ENCODE measurements around the gene TGFBI.
"Not testable (repeated sequence)": the region's sequence is repeated elsewhere in the genome, so short reads cannot be mapped to it uniquely, and the experiment has no call there.

The TGFBI gene

GRCh38 chr5:136027311-136027710 is 1.5 kb upstream of the TGFBI start:
- no peak for DNase-seq

DNA sequence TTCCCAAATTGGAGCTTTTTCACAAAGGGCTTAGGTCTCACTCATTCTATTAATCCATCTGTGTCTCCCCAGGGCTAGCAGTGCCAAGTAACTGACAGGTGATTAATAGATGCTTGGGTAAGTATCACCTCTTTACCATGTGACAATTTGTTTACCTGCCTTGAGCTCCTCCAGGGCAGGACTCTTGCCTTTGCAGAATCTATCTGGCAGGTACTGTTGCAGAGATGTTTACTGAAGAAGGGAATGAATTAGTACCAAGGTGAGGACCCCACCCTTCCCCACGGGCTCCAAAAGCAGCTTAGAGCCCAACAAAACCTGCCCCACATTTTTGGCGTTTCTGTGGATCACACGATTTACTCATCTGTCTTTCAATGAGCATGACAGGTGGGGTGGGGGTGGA is 698 bp upstream of the TGFBI start:
- no peak for DNase-seq

- no peak for DNase-seq
Observed at GRCh38 chr5:136030252-136030651, 1.5 kb downstream of the TGFBI start.

DNA sequence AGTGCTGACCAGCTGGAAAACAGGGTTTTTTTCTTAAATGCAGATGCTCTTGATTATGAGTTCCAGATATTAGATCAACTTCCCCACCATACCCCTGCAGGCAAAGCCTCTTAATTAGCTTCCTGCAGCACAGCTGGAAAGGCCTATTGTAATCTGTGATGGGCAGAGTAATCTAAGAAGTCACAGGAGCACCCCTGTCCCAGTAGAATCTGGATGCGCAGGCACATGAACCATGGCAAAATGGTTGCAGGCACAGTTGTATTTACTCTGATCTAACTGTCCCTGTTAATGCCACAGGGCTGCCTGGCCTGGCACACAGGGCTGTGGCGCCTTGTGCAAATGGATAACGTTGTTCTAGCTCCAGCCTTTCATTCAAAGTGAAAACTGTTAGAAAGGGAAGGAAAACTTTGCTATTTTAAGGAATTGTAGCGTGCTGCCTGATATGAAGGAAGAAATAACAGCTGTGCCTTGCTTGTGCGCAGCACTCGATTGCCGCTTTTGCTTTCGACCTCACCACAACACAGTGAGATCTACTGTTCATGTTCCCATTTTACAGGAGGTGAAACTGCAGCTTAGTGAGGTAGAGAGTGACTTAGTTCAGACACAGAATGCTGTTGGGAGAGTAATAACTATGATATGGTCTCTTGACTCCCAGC is 2.3 kb downstream of the TGFBI start:
- no peak for DNase-seq

DNA sequence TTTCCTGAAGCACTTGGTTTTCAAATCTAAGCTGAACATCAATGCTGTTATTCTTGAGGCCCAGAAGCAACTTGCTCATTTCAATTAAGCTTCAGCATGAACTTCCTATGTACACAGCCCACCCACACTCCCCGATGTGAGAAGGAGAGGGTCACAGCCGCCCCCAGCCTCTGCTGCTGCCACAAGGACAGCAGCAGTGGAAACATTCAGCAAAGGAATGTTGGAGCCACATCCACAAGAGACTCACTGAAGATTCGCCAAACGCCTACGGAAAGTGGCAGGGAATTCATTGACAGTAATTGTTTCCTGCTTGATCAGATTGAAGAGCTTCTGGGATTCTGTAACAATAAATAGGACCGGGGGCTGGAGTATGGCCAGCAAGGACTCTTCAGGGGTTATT is 2.9 kb downstream of the TGFBI start:
- no peak for DNase-seq

GRCh38 chr5:136032564-136032963 is 3.8 kb downstream of the TGFBI start:
- DNase-seq, result no peak

DNA sequence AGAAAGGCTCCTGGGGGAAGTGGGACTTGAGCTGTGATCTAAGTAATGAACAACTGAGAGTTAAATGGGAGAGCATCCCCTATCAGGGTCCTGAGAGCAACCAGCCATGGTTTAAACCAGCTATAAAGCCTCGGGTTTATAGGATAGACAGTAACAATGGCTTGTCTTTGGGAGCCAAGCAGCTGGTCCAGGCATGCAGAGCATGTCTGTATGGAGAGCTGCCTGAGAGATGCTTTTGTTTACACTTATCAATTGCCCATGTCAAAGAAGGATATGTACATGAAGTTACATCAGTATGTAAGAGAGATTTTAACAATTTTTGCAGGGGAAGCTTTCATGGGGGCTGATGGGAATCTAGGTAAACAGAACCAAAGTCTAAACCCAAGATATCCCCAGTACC is 4.4 kb downstream of the TGFBI start:
- DNase-seq, result no peak

DNA sequence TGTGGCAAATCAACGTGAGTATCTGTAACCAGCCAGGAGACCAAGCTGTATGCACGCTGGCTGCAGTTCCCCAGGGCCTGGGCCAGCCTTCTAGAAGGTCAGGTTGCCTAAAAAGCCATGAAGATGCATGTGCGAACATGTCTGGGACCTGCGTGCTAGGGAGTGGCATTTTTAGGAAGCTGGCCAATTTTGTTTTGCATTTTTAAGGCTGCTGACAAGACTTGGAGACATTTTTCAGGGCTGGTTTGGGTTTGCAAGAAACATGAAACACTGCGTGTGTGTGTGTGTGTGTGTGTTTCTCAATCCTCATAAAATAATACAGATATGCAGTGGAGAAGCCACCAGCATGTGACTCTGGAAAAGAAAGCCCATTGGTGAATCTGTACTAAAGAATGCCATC is 5.1 kb downstream of the TGFBI start:
- DNase-seq, result no peak

DNA sequence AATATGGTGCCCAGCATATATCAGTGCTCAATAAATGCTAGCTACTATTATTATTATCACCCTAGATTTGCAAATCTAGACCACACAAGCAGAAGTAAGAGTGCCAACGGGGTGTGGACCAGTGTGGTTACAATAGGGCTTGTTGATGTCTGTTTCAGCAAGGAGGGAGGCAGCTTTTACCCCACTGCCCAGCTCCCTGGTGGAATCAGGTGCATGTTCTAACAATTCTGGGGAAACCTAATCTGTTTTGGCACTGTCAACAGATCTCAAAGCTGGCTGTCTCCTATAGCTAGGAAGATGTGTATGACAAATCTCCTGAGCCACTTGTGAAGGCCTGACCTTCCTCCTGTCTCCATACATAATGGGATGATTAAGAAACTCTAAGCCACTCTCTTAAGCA is 5.7 kb downstream of the TGFBI start:
- DNase-seq, result no peak

- DNase-seq, result no peak
Observed at GRCh38 chr5:136034984-136035383, 6.2 kb downstream of the TGFBI start.

DNA sequence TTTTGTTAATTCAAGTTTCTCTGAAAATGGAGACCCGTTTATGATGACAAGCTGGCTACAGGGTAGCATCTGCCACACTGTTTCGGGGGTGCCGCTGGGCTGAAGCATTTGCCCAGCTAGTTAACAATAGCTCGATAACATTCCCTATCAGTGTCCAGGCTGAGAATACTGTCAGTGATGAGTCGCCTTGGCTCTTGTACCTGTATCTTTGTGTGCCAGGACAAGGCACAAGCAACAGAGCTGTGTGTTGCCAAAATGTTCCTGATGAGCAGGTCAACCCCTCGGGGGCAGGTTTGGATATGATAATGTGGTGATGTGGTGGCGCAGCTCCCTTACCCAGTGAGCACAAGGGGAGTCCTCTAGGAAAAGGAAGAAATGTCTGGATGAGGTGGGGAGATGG is 7.0 kb downstream of the TGFBI start:
- DNase-seq, result no peak

DNA sequence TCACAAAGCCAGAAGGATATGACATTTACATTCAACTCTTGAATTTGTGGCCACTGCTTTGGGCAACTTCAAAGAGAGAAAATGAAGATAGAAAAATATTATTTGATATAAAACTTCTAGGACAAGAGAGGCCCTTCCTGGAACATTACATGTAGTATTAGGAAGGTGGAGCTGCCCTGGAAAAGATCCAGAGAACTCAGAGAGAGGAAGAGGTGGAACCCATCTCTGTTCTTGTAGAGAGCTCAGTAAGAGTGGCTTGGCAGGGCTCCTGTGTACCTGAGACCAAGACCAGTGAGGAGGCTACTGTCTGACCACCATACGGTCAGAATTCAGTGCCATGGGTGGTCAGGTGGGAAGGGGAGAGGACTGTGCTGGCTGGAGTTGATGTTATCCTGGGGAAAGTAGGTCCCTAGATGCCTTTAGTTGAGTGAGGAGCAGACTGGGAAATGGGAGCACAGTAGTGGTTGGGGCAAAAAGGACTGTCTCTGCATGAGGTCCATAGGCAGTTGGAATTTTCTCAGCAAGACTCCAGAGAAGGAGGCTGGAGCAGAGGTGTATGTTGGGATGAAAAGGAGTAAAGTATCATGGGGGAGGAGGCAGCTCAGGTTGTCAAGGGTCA is 7.6 kb downstream of the TGFBI start:
- no peak for DNase-seq

DNA sequence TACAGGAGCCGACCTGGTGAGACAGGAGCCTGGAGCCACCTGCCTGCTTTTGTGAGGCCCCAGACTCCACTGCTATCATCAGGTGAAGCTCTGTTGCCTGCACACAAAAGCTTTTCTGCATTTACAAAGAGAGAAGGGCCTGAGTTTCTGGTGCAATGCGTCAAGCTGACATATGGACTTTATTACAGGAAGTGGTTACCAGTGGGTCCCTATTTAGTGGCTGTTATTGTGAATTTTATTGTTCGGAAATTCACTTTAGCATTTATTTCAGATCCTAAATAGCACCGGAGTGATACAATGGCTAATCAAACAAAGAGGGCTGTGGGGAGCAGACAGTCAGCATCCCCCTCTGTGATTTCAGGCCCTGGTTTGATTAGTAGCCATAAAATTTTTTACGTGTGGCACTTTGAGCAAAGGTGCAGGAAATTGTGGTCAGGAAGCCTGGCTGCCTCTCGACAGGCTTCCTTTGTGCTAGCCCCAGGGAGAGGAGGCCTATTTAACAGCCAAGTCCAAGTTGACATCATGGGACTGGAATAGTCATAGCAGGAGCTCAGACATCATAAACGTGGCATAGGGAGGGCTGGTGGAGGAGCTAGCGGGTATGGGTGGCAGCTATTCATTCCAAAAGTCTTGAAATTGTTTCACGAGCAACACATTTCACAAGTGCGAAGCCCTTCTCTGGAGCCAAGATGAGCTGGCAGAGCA is 8.4 kb downstream of the TGFBI start:
- no peak for DNase-seq

DNA sequence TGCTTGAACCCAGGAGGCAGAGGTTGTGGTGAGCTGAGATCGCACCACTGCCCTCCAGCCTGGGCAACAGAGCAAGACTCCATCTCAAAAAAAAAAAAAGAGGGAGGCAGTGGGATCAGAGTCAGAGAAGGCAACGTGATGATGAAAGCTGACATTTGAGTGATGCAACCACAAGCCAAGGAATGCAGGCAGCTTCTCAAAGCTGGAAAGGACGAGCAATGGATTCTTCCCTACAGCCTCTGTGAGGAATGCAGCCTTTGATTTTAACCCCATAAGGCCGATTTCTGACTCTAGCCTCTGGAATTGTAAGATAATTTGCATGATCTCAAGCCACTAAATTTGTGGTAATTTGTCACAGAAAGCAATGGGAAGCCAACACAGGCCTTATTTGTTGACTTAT is 9.8 kb downstream of the TGFBI start:
- DNase-seq, result no peak

DNA sequence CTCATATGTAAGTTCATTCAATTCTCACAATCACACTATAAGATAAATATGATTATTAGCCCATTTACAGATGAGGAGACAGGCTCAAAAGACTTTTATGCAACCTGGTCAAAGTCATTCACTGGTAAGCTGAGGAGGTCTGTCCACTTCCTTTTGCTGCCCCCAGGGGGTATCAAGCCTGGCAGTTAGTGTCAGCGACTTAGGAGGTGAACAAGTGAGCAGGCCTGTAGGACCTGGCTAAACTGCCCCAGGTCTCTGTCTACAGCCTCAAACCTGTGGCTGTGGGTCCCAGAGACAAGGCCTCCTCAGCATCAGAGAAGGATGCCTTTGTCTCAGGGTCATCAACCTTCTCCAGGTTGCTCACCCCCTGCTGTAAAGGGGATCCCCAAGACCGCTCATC is 10.4 kb downstream of the TGFBI start:
- no peak for DNase-seq

- no peak for DNase-seq
Observed at GRCh38 chr5:136040746-136041415, 12.1 kb downstream of the TGFBI start.

DNA sequence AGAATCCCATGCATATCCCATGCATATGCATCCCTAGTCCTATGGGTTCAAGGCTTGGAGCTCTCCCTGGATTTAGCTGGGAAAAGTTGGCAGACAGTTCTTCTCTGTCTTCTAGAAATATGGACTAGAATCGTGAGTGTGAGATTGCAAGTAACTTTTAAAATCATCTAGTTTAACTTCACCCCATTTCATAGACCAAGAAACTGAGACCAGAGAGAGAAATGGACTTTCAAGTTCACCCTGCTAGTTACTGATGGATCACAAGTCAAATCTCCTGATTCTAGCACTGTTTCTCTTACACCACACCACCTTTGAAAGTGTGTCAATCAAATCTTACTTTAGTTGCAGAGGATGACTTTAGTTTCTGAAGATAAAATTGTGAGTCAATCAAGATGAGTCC is 13.4 kb downstream of the TGFBI start:
- no peak for DNase-seq

DNA sequence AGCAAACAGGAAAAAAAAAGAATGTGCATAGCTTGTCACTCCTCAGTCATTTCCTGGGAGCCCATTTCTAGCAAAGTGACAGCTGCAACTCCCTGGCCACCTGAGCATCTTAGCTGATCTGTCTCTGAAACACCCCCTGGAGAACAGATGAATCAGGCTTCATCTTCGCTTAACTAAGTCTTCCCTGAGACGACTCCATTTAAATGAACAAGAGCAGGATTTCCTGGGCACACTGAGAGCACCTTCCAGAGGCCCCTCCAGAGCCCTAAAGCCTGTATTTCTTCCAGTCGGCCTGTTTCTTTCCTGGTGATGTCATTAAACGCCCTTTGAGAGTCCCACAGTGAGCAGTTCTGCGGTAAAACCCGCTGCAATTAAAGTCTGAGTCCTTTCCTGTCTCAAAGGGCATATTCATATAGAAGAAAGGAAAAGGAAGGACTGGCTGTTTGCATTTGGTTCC is 13.9 kb downstream of the TGFBI start:
- no peak for DNase-seq

- DNase-seq, result no peak
Observed at GRCh38 chr5:136043551-136043950, 14.8 kb downstream of the TGFBI start.

DNA sequence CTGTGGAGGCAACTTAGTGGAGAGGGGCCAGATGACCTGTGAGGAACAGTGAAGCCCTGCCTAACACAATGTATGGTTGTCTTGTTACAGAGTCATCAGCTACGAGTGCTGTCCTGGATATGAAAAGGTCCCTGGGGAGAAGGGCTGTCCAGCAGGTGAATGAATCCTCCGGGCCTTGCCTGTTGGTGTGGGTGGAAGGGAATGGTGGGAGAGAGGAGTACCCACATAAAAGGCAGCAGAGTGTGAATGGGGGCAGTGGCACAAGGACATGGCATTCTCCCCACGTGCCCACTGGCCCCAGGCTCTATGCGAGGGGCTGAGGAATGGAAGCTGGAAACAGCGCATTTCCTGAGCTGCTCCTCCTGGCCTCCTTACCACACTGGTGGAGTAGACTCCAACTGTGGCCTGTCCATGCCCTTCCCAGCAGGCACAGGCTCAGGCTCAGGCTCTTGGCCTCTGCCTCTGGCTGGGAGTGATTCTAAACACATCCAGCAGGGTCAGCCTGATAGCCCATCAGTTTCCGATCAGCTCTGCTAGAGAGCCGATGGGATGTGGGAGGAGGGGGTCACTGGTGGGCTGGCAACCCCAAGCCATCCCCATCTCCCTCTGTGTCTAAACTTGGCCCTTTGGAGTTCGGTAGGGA is 15.3 kb downstream of the TGFBI start:
- DNase-seq, result no peak

- DNase-seq, result not testable (repeated sequence)
Observed at GRCh38 chr5:136045026-136045425, 16.2 kb downstream of the TGFBI start.

- no peak for DNase-seq
Observed at GRCh38 chr5:136046246-136046645, 17.5 kb downstream of the TGFBI start.

DNA sequence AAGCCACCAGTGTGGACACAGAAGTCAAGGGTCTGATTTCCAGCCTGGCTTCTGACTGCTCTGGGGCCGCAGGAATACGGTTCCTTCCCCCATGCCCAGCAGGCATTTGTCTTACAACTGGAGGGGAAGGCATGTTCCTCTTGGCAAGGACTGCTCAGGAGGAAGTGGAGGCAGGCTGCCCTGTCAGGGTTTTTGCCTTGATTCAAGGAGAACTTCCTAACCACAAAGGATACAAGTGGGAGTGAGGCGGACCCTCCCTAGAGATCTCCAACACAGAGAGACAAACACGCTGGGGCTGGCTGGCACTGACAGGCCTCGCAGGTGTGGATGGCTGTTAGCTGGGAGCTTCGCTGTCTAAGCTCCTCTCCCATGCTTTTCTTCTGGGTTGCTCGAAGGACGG is 19.1 kb downstream of the TGFBI start:
- DNase-seq, result no peak

Measured in activated CD8-positive, alpha-beta memory T cell treated with anti-CD3 and anti-CD28 coated beads for 24 hours (primary cell).